Measurements from ENCODE around the gene CLDN16.

The CLDN16 gene

GRCh38 chr3:190444006-190444405, 56.0 kb downstream of the CLDN16 start:
- no peak for DNase-seq

- DNase-seq: peak; percentile 34
Measured at GRCh38 chr3:190444576-190445145, 56.7 kb downstream of the CLDN16 start.

GRCh38 chr3:190446573-190447279, 58.8 kb downstream of the CLDN16 start:
- no peak for DNase-seq

- DNase-seq: no peak
Measured at GRCh38 chr3:190448256-190448655, 60.3 kb downstream of the CLDN16 start.

- no peak for DNase-seq
Measured at GRCh38 chr3:190449801-190450200, 61.8 kb downstream of the CLDN16 start, which contains the start of gene TMEM207. Gene TMEM207 (minus strand): TSS chr3:190449901. CDS start chr3:190449809, 92 bp downstream.

- no peak for DNase-seq
Measured at GRCh38 chr3:190455828-190456227, 67.9 kb downstream of the CLDN16 start.

- no peak for DNase-seq
Measured at GRCh38 chr3:190456770-190457169, 68.8 kb downstream of the CLDN16 start.

GRCh38 chr3:190458040-190458439, 70.1 kb downstream of the CLDN16 start:
- DNase-seq: peak; percentile 30

All from fibroblast of skin of right biceps (primary cell).